GM19324 (cell line): ENCODE results near the gene SLC35F6.
"Not testable (repeated sequence)": the region's sequence is repeated elsewhere in the genome, so short reads cannot be mapped to it uniquely, and the experiment has no call there.

Source experiments
- ATAC-seq: cut with Tn5 transposase; IDR thresholded peaks from one replicate; pipeline ENCODE4 v1.9.1; 2021; ENCODE audit warnings: mild to moderate bottlenecking, moderate library complexity; ENCODE audit not compliant: unreplicated experiment, low FRiP score

The SLC35F6 gene

GRCh38 chr2:26814072-26814765 is 50.1 kb downstream of the SLC35F6 start:
- not testable (repeated sequence) for ATAC-seq

GRCh38 chr2:26816893-26817292 is 52.8 kb downstream of the SLC35F6 start:
- no peak for ATAC-seq

GRCh38 chr2:26818255-26818654 is 54.2 kb downstream of the SLC35F6 start:
- no peak for ATAC-seq

GRCh38 chr2:26818972-26819371 is 54.9 kb downstream of the SLC35F6 start:
- no peak for ATAC-seq

GRCh38 chr2:26820932-26821331 is 56.8 kb downstream of the SLC35F6 start:
- no peak for ATAC-seq

- ATAC-seq = no peak
Measured at GRCh38 chr2:26822877-26823276, 58.8 kb downstream of the SLC35F6 start.
